Uterus (tissue), 4 donors: ENCODE results near the gene KRT6A. TPM values are rescaled to one million over a fixed set of nuclear protein-coding genes. Genes with fewer than 3 reads are reported as not detected.

Experiments
- DNase-seq, 2 donors: peaks; one replicate each; pipeline ENCODE4 v3.0.0-alpha.2; 2019 to 2020
- H3K27ac ChIP-seq, 2 donors: fragments of 200-600 bp; sonication (generic); 1 replicate in 1 of 2; 2 replicates in 1 of 2; pipeline ENCODE4 v1.5.1; 2016 to 2018
- H3K27me3 ChIP-seq, 2 donors: fragments of 200-600 bp; sonication (generic); one replicate each; pipeline ENCODE4 v1.5.1; 2018 to 2019; ENCODE audit warnings: control low read depth in 1 of 2
- H3K36me3 ChIP-seq, 2 donors: fragments of 200-600 bp; sonication (generic); one replicate each; pipeline ENCODE4 v1.5.1; 2019; ENCODE audit warnings: control low read depth in 1 of 2
- H3K4me1 ChIP-seq, 2 donors: fragments of 200-600 bp; sonication (generic); one replicate each; pipeline ENCODE4 v1.5.1; 2018 to 2019; ENCODE audit warnings: control low read depth in 1 of 2
- H3K4me3 ChIP-seq, 2 donors: fragments of 200-600 bp; sonication (generic); 1 replicate in 1 of 2; 2 replicates in 1 of 2; pipeline ENCODE4 v1.5.1; 2018 to 2019; ENCODE audit warnings: mild to moderate bottlenecking in 1 of 2
- H3K9me3 ChIP-seq, 2 donors: fragments of 200-600 bp; sonication (generic); one replicate each; pipeline ENCODE4 v1.5.1; 2019; ENCODE audit warnings: control low read depth in 1 of 2
- CTCF ChIP-seq, 4 experiments: fragments of 200-600 bp in 2 of 4; fragments of 450-650 bp in 2 of 4; sonication (generic) in 2 of 4; IDR thresholded peaks; one replicate each; pipeline ENCODE4 v1.5.1; 2016 to 2019; ENCODE audit warnings: antibody characterized with exemption in 4 of 4, mild to moderate bottlenecking in 2 of 4, moderate library complexity in 1 of 4
- POLR2A ChIP-seq, 2 donors: fragments of 450-650 bp; IDR thresholded peaks; one replicate each; pipeline ENCODE4 v1.6.1; 2016; ENCODE audit warnings: antibody characterized with exemption in 2 of 2, mild to moderate bottlenecking in 1 of 2, moderate library complexity in 1 of 2
- intact Hi-C: fragments of 100-400 bp; cut with DNase I; formaldehyde crosslinking; loops from one replicate; pipeline ENCODE4 v1.15.1; 2023; ENCODE audit warnings: low total_unique reads
- total RNA-seq, 4 donors: library from RNA; depleted of rRNA in 3 of 4; stranded (reverse); fragments of >200 nt in 3 of 4; gene quantifications; one replicate each; pipeline versions ENCODE4 v1.1.0 to v1.2.4, GENCODE V29; 2014 to 2023
- donor health status: DM: yes; HTN: yes; CAD: no.

KRT6A gene
- total RNA-seq, 4 donors from 2014 or later, result 0.90 to 48.5 (median 1.7) TPM; not detected in 1

DNA sequence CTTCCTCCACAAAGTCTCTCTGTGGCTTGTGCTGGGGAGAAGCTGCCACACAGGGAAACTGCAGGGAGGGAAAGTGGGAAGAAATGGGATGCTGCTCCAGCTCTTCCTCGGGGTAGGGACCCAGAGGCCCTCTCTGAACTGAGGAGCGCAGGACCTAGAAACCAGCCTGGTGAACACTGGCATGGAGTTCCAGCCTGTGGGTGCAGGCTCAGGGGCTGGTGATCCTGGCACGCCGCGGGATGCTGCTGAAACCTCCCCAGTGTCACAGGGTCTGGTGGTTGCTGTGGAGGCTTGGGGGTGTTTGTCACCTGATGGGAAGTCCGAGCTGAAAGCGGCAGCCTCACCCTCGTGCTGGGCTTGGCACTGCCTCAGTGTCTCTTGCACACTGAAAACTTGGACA lies 53.6 kb downstream of the KRT6A start:
- Histone ChIP-seq H3K27me3 (no peaks in the 10 kb centered on the region), H3K4me3 (no peak overlapping the region), H3K27ac (no peak overlapping the region), H3K36me3 (no peaks in the 10 kb centered on the region), H3K4me1 (no peaks in the 10 kb centered on the region), H3K9me3 (no peaks in the 10 kb centered on the region)
- DNase-seq, result no peak
- no peak for TF ChIP-seq POLR2A (IDR thresholded peaks at IDR 0.05)
- no peak for TF ChIP-seq CTCF (IDR thresholded peaks at IDR 0.05)
- intact Hi-C loops, result no loop called here

DNA sequence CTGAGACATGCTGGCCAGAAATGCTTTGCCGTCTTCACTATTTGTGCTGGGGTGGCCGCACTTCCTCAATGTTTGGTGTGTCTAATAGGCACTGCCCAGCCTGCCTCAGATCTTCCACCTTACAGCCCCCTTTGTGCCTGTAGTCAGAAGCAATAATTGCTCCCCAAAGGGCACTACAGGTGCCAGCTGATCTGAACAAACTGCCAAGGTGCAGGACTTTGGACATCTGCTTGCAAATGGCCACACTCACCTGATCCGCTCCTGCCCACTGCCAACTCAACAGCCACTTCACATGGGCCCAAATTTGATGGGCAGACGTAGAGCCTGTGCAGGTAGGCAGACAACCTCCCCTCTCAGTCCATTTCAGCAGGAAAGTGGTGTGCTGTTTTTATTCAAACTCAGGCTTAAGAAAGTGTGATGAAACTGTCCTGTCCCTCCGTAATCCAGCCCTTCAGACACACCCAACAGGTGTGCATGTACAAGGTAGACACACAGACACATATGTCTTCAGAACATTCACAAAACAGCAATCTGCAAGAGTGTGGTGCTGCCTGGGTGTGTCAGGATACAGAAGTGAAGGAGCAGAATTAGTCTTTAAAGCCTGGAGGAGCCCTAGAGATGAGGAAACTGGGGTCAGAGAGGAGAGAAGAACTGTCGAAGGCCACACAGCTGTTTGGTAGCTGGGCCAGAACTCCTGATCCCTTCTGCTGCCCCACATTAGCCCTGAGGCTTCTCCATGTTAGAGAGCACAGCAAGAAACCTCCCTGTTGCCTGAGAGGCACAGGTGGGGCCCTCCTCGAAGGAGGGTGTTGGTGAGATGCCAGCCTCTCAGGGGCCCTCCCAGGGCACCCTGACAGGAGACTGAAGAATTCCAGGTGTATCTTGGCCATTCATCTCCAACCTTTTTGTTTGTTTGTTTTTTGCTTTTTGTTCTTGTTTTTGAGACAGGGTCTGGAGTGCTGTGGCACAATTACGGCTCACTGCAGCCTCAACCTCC lies 54.5 kb downstream of the KRT6A start:
- Histone ChIP-seq H3K9me3 (no peaks in the 10 kb centered on the region), H3K4me1 (no peaks in the 10 kb centered on the region), H3K27me3 (no peaks in the 10 kb centered on the region), H3K27ac (no peak overlapping the region), H3K36me3 (no peaks in the 10 kb centered on the region), H3K4me3 (no peak overlapping the region)
- no peak for DNase-seq
- intact Hi-C loops, result no loop called here
- TF ChIP-seq POLR2A (IDR thresholded peaks at IDR 0.05) (no peak), CTCF (IDR thresholded peaks at IDR 0.05) (no peak)

- no peaks in the 10 kb centered on the region for H3K36me3 ChIP-seq
- no peak overlapping the region for H3K4me3 ChIP-seq
- DNase-seq, result no peak
- TF ChIP-seq CTCF (IDR thresholded peaks at IDR 0.05) (no peak), POLR2A (IDR thresholded peaks at IDR 0.05) (no peak)
- H3K27me3 ChIP-seq, result no peaks in the 10 kb centered on the region
- no peak overlapping the region for H3K27ac ChIP-seq
- H3K4me1 ChIP-seq, result no peaks in the 10 kb centered on the region
- H3K9me3 ChIP-seq, result no peaks in the 10 kb centered on the region
- intact Hi-C loops, result no loop called here
Measured at GRCh38 chr12:52437508-52437907, 55.5 kb downstream of the KRT6A start.

Other genes starting within 250 kb of the KRT6A start
- gene KRT86, start 218.6 kb downstream of the KRT6A start, total RNA-seq, result under 1 TPM in 1 of 4 donors, not detected in 3; 0.35 TPM
- gene KRT81, start 201.7 kb downstream of the KRT6A start, total RNA-seq, result not detected
- gene KRT83, start 171.9 kb downstream of the KRT6A start, total RNA-seq, result under 1 TPM in 1 of 4 donors, not detected in 3; 0.21 TPM
- gene KRT85, start 125.8 kb downstream of the KRT6A start, total RNA-seq, result under 1 TPM in 1 of 4 donors, not detected in 3; 0.76 TPM
- under 1 TPM in 1 of 4 donors, not detected in 3; 0.14 TPM for gene KRT84, start 107.6 kb downstream of the KRT6A start, total RNA-seq
- gene KRT82, start 86.9 kb downstream of the KRT6A start, total RNA-seq, result not detected
- not detected for gene KRT75, start 58.9 kb downstream of the KRT6A start, total RNA-seq
- gene KRT6B, start 41.1 kb downstream of the KRT6A start, total RNA-seq, result not detected
- gene KRT6C, start 19.5 kb downstream of the KRT6A start, total RNA-seq, result under 1 TPM in 2 of 4 donors, not detected in 2; 0.14 to 0.34 TPM
- 10 to 100 TPM in 1 of 4 donors, 1 to 10 TPM in 1, not detected in 2; 2.0 to 33.7 TPM for gene KRT5, start 27.1 kb upstream of the KRT6A start, total RNA-seq
- not detected for gene KRT71, start 59.9 kb upstream of the KRT6A start, total RNA-seq
- gene KRT74, start 80.6 kb upstream of the KRT6A start, total RNA-seq, result not detected
- gene KRT72, start 108.2 kb upstream of the KRT6A start, total RNA-seq, result under 1 TPM in 1 of 4 donors, not detected in 3; 0.51 TPM
- gene KRT73, start 125.3 kb upstream of the KRT6A start, total RNA-seq, result not detected
- gene KRT2, start 159.0 kb upstream of the KRT6A start, total RNA-seq, result not detected
- 1 to 10 TPM in 1 of 4 donors, under 1 TPM in 1, not detected in 2; 0.88 to 1.5 TPM for gene KRT1, start 187.2 kb upstream of the KRT6A start, total RNA-seq
- not detected for gene KRT77, start 210.3 kb upstream of the KRT6A start, total RNA-seq